Lower leg skin (tissue), 3 donors: ENCODE data around the gene FAM124B.

ENCODE experiments used
- POLR2A ChIP-seq, 2 donors: fragments of 450-650 bp; IDR thresholded peaks; one replicate each; pipeline ENCODE4 v1.6.1; 2016 to 2017; ENCODE audit warnings: antibody characterized with exemption in 2 of 2, mild to moderate bottlenecking in 1 of 2, moderate library complexity in 1 of 2
- TF ChIP-seq, protein P1 (sequence below), 3 donors: fragments of 450-650 bp; IDR thresholded peaks; one replicate each; pipeline ENCODE4 v1.5.1; 2016; ENCODE audit warnings: antibody characterized with exemption in 3 of 3, mild to moderate bottlenecking in 3 of 3, moderate library complexity in 2 of 3

GRCh38 chr2:224328798-224329197 is 73.1 kb downstream of the FAM124B start:
- TF ChIP-seq, protein P1, sequence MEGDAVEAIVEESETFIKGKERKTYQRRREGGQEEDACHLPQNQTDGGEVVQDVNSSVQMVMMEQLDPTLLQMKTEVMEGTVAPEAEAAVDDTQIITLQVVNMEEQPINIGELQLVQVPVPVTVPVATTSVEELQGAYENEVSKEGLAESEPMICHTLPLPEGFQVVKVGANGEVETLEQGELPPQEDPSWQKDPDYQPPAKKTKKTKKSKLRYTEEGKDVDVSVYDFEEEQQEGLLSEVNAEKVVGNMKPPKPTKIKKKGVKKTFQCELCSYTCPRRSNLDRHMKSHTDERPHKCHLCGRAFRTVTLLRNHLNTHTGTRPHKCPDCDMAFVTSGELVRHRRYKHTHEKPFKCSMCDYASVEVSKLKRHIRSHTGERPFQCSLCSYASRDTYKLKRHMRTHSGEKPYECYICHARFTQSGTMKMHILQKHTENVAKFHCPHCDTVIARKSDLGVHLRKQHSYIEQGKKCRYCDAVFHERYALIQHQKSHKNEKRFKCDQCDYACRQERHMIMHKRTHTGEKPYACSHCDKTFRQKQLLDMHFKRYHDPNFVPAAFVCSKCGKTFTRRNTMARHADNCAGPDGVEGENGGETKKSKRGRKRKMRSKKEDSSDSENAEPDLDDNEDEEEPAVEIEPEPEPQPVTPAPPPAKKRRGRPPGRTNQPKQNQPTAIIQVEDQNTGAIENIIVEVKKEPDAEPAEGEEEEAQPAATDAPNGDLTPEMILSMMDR (IDR thresholded peaks at IDR 0.05), result no peak
- TF ChIP-seq POLR2A (IDR thresholded peaks at IDR 0.05), result no peak
